ENCODE measurements around the gene AMBRA1.
"Not testable (repeated sequence)": the region's sequence is repeated elsewhere in the genome, so short reads cannot be mapped to it uniquely, and the experiment has no call there.

Gene AMBRA1

GRCh38 chr11:46588131-46588530, 5.7 kb downstream of the AMBRA1 start:
- DNase-seq (ENCODE audit: extremely low read depth, low read depth) = no peak
- TF ChIP-seq CTCF (IDR thresholded peaks at IDR 0.05; ENCODE audit: low read depth, low read length) = no peak

GRCh38 chr11:46583513-46583912, 10.3 kb downstream of the AMBRA1 start:
- DNase-seq (ENCODE audit: extremely low read depth, low read depth) = not testable (repeated sequence)

GRCh38 chr11:46582588-46582987, 11.2 kb downstream of the AMBRA1 start:
- DNase-seq (ENCODE audit: extremely low read depth, low read depth) = no peak
- TF ChIP-seq CTCF (IDR thresholded peaks at IDR 0.05; ENCODE audit: low read depth, low read length) = no peak

DNA sequence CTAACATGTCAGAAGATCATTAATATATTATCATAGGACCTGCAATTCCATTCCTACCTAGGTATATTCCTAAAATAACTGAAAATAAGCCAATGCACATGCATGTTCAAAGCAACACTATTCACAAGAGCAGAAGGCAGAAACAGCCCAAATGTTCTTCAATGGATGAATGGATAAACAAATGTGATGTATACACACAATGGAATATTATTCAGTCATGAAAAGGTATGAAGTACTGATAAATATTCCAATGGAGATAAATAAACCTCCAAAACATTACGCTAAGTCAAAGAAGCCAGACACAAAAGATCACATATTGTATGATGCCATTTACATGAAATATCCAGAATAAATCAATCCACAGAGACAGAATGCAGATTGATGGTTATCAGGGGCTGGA, 16.8 kb downstream of the AMBRA1 start:
- no peak for DNase-seq (ENCODE audit: extremely low read depth, low read depth)
- TF ChIP-seq CTCF (IDR thresholded peaks at IDR 0.05; ENCODE audit: low read depth, low read length) = no peak

DNA sequence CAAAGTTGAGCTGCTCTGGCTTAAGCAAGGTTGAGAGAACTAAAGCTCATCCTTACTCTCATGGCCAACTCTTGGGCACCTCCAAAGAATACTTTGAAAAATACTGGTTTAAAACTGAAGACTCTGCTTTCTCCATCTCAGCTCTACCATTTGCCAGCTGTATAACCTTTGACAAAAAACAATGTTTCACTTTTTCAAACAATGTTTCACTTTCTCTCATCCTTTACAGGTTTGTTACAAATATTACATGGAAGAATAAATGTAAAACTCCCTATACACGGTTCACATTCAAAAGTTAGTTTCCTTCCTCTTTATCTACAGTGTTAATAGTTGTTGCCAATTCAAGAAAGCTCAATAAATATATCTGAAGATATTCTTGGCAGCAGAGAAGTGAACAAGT, 19.2 kb downstream of the AMBRA1 start:
- TF ChIP-seq CTCF (IDR thresholded peaks at IDR 0.05; ENCODE audit: low read depth, low read length) = no peak
- DNase-seq (ENCODE audit: extremely low read depth, low read depth) = no peak

- DNase-seq (ENCODE audit: extremely low read depth, low read depth) = no peak
- no peak for TF ChIP-seq CTCF (IDR thresholded peaks at IDR 0.05; ENCODE audit: low read depth, low read length)
Measured at GRCh38 chr11:46570790-46571398, 22.9 kb downstream of the AMBRA1 start.

- no peak for TF ChIP-seq CTCF (IDR thresholded peaks at IDR 0.05; ENCODE audit: low read depth, low read length)
- no peak for DNase-seq (ENCODE audit: extremely low read depth, low read depth)
Measured at GRCh38 chr11:46565232-46565840, 28.5 kb downstream of the AMBRA1 start.

DNA sequence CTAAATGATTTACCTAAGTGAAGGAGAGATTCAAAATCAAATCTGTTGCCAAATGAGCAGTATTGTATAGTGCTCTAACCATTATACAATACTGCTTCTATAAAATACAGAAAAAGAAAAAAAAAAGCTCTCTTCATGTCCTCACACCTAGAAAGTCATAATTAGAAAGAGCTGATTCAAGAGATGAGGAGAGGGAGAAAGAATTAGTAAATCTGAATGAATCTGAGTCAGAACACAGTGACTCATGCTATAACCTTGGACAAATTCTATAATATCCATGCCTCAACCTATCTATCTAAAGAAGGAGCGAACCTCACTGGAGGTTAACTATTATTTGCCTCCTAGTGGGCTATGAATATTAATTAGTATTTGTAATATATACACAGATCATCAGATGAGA, 29.4 kb downstream of the AMBRA1 start:
- TF ChIP-seq CTCF (IDR thresholded peaks at IDR 0.05; ENCODE audit: low read depth, low read length) = no peak
- no peak for DNase-seq (ENCODE audit: extremely low read depth, low read depth)

Measured in AG09319 (cell line).